ENCODE data around the gene TGOLN2.
A peak's percentile ranks its signal among the peaks of the same experiment; 100 is the strongest.
"Not testable (repeated sequence)": the region's sequence is repeated elsewhere in the genome, so short reads cannot be mapped to it uniquely, and the experiment has no call there.

Gene TGOLN2

GRCh38 chr2:85334928-85335327 lies 7.1 kb upstream of the TGOLN2 start:
- no peak for DNase-seq

- not testable (repeated sequence) for DNase-seq
Measured at GRCh38 chr2:85333877-85334276, 6.1 kb upstream of the TGOLN2 start.

GRCh38 chr2:85330839-85331636 lies 3.2 kb upstream of the TGOLN2 start:
- DNase-seq, result no peak

- DNase-seq, result not testable (repeated sequence)
Measured at GRCh38 chr2:85329701-85330100, 1.9 kb upstream of the TGOLN2 start.

GRCh38 chr2:85329181-85329651 lies 1.4 kb upstream of the TGOLN2 start:
- no peak for DNase-seq

- no peak for DNase-seq
Measured at GRCh38 chr2:85327160-85327821, 498 bp downstream of the TGOLN2 start.

GRCh38 chr2:85326406-85327159 lies 1.2 kb downstream of the TGOLN2 start:
- no peak for DNase-seq

- DNase-seq, result no peak
Measured at GRCh38 chr2:85325466-85325811, 2.4 kb downstream of the TGOLN2 start.

GRCh38 chr2:85324639-85325465 lies 2.9 kb downstream of the TGOLN2 start:
- DNase-seq, result no peak

GRCh38 chr2:85323988-85324367 lies 3.8 kb downstream of the TGOLN2 start:
- DNase-seq, result not testable (repeated sequence)

GRCh38 chr2:85323351-85323987 lies 4.3 kb downstream of the TGOLN2 start:
- no peak for DNase-seq

- DNase-seq, result no peak
Measured at GRCh38 chr2:85319796-85320195, 8.0 kb downstream of the TGOLN2 start.

GRCh38 chr2:85318222-85319074 lies 9.3 kb downstream of the TGOLN2 start:
- DNase-seq, result peak; percentile 27

- DNase-seq, result not testable (repeated sequence)
Measured at GRCh38 chr2:85315921-85316320, 11.9 kb downstream of the TGOLN2 start.

- no peak for DNase-seq
Measured at GRCh38 chr2:85314884-85315242, 12.9 kb downstream of the TGOLN2 start.

- no peak for DNase-seq
Measured at GRCh38 chr2:85312404-85312803, 15.4 kb downstream of the TGOLN2 start.

- DNase-seq, result no peak
Measured at GRCh38 chr2:85310330-85310729, 17.5 kb downstream of the TGOLN2 start.

- no peak for DNase-seq
Measured at GRCh38 chr2:85309699-85310321, 18.0 kb downstream of the TGOLN2 start.

- DNase-seq, result peak; percentile 11
Measured at GRCh38 chr2:85308896-85309555, 18.8 kb downstream of the TGOLN2 start.

- DNase-seq, result no peak
Measured at GRCh38 chr2:85308201-85308600, 19.6 kb downstream of the TGOLN2 start.
